ENCODE results near the gene ACKR1.
A peak's percentile ranks its signal among the peaks of the same experiment; 100 is the strongest.

Gene ACKR1

DNA sequence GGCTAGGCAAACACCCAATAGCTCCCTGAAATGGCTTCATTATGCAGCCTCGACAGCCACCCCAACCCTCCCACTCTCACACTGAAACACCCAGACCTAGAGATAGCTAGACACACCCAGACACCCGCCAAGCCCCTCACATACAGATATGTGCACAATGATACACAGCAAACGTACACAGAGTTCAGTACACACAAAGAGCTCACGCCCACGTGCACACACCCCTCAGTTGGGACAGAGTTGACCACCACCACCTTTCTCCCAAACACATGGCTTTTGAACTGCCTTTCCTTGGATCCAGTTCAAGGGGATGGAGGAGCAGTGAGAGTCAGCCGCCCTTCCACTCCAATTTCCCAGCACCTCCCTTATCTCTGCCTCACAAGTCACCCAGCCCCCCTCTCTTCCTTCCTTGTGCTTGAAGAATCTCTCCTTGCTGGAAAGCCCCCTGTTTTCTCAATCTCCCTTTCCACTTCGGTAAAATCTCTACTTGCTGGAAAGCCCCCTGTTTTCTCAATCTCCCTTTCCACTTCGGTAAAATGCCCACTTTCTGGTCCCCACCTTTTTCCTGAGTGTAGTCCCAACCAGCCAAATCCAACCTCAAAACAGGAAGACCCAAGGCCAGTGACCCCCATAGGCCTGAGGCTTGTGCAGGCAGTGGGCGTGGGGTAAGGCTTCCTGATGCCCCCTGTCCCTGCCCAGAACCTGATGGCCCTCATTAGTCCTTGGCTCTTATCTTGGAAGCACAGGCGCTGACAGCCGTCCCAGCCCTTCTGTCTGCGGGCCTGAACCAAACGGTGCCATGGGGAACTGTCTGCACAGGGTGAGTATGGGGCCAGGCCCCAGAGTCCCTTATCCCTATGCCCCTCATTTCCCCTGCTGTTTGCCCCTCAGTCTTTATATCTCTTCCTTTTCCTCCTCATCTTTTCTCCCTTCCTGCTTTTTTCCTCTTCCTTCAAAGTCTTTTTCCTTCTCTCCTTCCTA, at the start of gene ACKR1:
ACKR1 (plus strand) TSS at position 715 of the 981 bp plus-strand sequence; CDS start at position 800, 85 bp downstream.
- Mint-ChIP-seq H3K4me3 (no peak within 1 kb of the TSS), H3K9me3 (no peaks in the 10 kb centered on the region), H3K4me1 (peaks cover 30% of the 10 kb centered on the region), H3K27ac (no peak within 1 kb of the TSS), H3K36me3 (no peaks in the 10 kb centered on the region), H3K27me3 (peaks cover 94% of the 10 kb centered on the region)
- ATAC-seq = no peak

DNA sequence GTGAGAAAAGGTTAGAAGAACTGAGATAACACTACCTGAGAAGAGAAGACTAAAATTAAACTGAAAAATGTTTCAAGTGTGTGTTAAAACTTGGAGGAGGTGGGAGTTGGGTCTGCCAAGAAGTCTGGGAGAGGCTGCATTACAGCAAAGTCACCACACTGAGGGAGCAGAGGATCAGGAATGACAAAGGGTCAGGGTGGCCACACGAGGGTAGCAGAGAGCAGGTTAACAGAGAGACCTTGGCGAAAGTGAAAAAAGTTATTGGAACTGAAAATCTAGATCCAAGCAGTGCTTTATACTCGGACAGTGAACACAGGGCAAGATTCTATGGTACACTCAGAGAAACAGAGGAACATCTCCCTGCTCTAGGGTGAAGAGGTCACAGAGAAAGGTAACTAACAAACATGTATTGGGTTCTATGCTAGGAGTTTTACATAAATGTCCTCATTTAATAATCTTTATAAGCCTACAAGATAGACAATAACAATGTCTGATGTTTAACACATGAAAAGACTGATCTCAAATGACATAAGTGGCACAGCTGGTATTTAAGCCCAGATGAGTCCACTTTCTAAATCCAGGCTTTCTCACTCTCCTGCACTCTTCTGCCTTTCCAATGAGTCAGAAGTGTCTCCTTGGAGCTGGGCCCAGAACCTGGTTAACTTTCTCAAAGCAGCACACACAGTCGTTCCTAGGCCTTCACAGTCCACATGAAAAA, 43.5 kb upstream of the ACKR1 start:
- peaks cover 15% of the 10 kb centered on the region for H3K4me1 Mint-ChIP-seq
- H3K4me3 Mint-ChIP-seq = no peak overlapping the region
- peaks cover 16% of the 10 kb centered on the region for H3K36me3 Mint-ChIP-seq
- no peaks in the 10 kb centered on the region for H3K27me3 Mint-ChIP-seq
- H3K9me3 Mint-ChIP-seq = no peaks in the 10 kb centered on the region
- no peak overlapping the region for H3K27ac Mint-ChIP-seq
- ATAC-seq = peak; percentile 89

GRCh38 chr1:159161719-159162026, 43.0 kb upstream of the ACKR1 start:
- Mint-ChIP-seq H3K36me3 (peaks cover 16% of the 10 kb centered on the region), H3K27ac (no peak overlapping the region), H3K4me3 (no peak overlapping the region), H3K4me1 (peaks cover 15% of the 10 kb centered on the region), H3K9me3 (no peaks in the 10 kb centered on the region), H3K27me3 (no peaks in the 10 kb centered on the region)
- no peak for ATAC-seq

DNA sequence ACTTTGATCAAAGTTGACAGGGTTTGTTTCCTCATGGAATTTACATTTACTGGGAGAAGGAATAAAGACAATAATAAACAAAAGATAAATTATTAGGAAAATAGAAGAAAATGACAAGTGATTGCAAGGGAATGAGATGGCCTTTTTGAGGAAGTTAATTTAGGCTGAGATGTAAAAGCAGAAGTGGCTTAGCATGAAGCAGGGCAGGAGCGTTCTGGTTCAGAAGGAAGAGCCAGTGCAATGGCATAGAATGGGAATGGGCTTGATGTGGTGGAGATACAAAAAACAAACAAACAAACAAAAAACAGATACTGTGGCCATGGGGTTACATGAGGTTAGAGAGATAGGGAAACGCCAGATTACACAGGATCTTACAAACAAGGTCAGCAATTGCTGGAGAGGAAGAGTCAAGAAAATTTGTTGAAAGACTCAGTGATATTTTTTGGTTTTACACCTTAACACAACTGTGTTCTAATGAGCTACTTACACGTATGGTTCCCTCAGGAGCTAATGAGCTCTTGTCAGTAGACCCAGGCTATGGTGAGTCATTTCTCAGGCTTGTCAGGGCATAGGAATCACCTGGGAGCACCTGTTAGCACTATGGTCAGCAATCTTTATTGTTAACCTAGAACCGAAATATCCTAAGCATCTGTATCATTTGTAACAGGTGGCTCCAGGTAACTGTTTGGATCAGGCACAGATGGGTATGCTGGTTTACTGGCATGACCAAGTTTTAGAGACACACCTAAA, 42.0 kb upstream of the ACKR1 start:
- Mint-ChIP-seq H3K27me3 (no peaks in the 10 kb centered on the region), H3K27ac (no peak overlapping the region), H3K4me3 (no peak overlapping the region), H3K36me3 (peaks cover 10% of the 10 kb centered on the region), H3K9me3 (no peaks in the 10 kb centered on the region), H3K4me1 (peaks cover 15% of the 10 kb centered on the region)
- no peak for ATAC-seq

DNA sequence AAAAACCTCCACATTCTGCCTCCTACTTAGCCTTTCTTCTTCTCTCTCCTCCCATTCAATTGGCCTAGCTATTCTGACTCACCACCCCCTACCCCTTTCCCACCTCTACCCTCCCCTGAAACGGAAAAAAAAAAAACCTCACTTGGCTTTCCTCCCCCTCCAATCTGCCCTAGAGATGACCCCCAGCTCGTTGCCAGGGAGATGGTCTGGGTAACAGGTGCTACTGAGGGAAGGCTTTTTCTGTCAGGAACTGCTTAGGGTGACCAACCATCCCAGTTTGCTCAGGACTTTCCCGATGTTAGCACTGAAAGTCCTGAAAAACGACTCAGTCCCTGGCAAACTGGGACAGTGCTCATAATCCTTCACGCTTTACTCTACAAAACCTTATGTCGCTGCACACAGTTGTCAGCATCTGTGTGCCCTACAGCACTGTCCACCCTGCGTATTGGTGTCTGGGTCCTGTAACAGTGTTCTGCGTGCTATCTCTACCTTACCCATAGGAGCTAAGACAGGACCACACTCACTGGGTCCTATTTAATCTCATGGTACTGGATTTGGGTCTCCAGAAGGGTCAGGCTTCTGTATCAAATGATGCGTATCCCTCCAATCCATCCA, 41.0 kb upstream of the ACKR1 start:
- Mint-ChIP-seq H3K36me3 (peaks cover 6% of the 10 kb centered on the region), H3K27me3 (no peaks in the 10 kb centered on the region), H3K9me3 (no peaks in the 10 kb centered on the region), H3K4me3 (no peak overlapping the region), H3K4me1 (peaks cover 15% of the 10 kb centered on the region), H3K27ac (no peak overlapping the region)
- no peak for ATAC-seq

- no peaks in the 10 kb centered on the region for H3K9me3 Mint-ChIP-seq
- peaks cover 6% of the 10 kb centered on the region for H3K36me3 Mint-ChIP-seq
- H3K27ac Mint-ChIP-seq = no peak overlapping the region
- no peak for ATAC-seq
- H3K4me1 Mint-ChIP-seq = peaks cover 19% of the 10 kb centered on the region
- peaks cover 28% of the 10 kb centered on the region for H3K27me3 Mint-ChIP-seq
- H3K4me3 Mint-ChIP-seq = no peak overlapping the region
These were observed 36.6 kb upstream of the ACKR1 start for GRCh38 chr1:159168043-159168442.

DNA sequence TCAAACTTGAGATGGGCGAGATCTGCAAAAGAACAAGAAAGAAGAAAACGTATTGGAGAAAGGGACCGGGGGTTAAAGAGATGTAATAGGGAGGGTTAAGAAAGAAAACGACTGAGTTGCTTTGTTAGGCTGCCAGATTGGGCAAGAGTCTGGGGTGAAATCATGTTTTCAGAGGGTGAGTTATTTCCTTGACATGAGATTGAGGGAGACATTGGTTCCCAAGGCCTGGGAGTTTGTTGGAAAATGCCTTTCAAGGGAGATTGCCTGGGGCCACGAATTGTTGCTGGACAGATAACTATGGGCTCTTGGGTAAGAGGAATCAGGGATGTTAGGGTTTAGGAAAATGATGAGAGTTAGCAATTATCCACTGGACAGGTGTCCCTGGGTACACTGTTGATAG, 34.0 kb upstream of the ACKR1 start:
- Mint-ChIP-seq H3K4me1 (peaks cover 26% of the 10 kb centered on the region), H3K9me3 (no peaks in the 10 kb centered on the region), H3K27me3 (peaks cover 37% of the 10 kb centered on the region), H3K27ac (no peak overlapping the region), H3K36me3 (no peaks in the 10 kb centered on the region), H3K4me3 (peak overlapping the region; percentile 25)
- no peak for ATAC-seq

GRCh38 chr1:159171254-159171687, 33.4 kb upstream of the ACKR1 start, which contains the start of gene CADM3:
Gene CADM3 (plus strand): TSS chr1:159171615. CDS start chr1:159171766, 151 bp downstream.
- Mint-ChIP-seq H3K4me1 (peaks cover 26% of the 10 kb centered on the region), H3K27ac (no peak within 1 kb of the TSS), H3K27me3 (peaks cover 37% of the 10 kb centered on the region), H3K36me3 (no peaks in the 10 kb centered on the region), H3K4me3 (peak within 1 kb of the TSS; percentile 69), H3K9me3 (no peaks in the 10 kb centered on the region)
- no peak for ATAC-seq

DNA sequence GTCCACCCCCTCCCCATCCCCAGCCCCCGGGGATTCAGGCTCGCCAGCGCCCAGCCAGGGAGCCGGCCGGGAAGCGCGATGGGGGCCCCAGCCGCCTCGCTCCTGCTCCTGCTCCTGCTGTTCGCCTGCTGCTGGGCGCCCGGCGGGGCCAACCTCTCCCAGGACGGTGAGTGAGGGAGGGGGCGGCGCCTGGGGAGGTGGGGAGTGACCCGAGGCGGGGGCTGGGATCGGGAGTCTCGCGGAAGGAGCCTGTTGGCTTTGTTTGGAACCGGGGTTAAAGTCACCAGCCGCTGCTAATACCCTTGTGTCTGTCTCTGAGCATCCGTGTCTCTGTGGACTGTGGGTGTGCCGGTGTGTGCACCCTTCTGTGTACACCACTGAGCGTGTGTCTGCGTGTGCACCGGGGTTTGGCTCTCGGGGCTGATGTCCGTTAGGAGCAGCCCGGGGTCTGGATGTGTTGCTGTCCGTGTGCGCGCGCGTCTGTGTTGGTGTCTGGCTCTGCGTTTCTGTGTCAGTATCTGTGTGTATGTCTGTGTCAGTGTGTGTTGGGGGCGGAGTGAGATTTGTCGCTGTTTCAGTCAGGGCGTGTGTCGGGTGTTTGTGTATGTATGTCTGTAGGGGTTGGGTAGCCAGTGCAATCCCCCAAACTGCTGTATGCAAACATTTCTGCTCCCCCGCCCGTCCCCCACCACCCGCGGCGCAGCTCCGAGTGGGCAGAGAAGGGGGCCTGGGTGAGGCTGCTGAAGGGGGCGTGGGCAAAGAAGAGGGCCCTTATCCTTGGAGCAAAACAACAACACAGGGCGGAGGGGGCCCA, 32.8 kb upstream of the ACKR1 start:
- ATAC-seq = peak; percentile 60
- Mint-ChIP-seq H3K9me3 (no peaks in the 10 kb centered on the region), H3K36me3 (no peaks in the 10 kb centered on the region), H3K4me1 (peaks cover 26% of the 10 kb centered on the region), H3K27ac (no peak overlapping the region), H3K27me3 (peaks cover 37% of the 10 kb centered on the region), H3K4me3 (peak overlapping the region; percentile 69)

- H3K27ac Mint-ChIP-seq = no peak overlapping the region
- H3K9me3 Mint-ChIP-seq = no peaks in the 10 kb centered on the region
- H3K4me3 Mint-ChIP-seq = peak overlapping the region; percentile 45
These were observed 31.9 kb upstream of the ACKR1 start for GRCh38 chr1:159172614-159173291.

DNA sequence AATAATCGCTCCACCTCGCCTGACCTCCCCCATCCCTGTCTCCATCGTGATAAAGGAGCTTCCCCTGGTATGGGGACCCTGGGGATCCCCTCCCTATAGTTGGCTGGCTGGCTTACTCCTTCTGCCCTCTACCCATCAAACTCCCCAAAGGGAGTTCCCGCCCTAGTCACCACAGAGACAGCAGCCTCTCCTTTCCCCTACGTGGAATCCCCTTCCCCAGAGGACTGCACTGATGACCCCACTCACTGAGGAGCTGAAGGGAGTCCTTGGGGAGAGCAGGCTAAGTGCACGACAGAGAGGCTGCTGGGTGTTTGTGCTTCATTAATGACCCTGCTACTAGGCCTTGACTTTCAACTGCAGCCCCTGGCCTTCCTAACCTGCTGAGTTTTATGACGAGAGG, 31.4 kb upstream of the ACKR1 start:
- peaks cover 26% of the 10 kb centered on the region for H3K4me1 Mint-ChIP-seq
- H3K27me3 Mint-ChIP-seq = peaks cover 37% of the 10 kb centered on the region
- no peak overlapping the region for H3K4me3 Mint-ChIP-seq
- H3K36me3 Mint-ChIP-seq = no peaks in the 10 kb centered on the region
- H3K27ac Mint-ChIP-seq = no peak overlapping the region
- peak; percentile 20 for ATAC-seq
- no peaks in the 10 kb centered on the region for H3K9me3 Mint-ChIP-seq

More at GRCh38 chr1:159172614-159173291, 31.9 kb upstream of the ACKR1 start:
- Mint-ChIP-seq H3K36me3 (no peaks in the 10 kb centered on the region), H3K4me1 (peaks cover 26% of the 10 kb centered on the region), H3K27me3 (peaks cover 37% of the 10 kb centered on the region)
- peak; percentile 20 for ATAC-seq

GRCh38 chr1:159175571-159175970, 29.1 kb upstream of the ACKR1 start:
- no peak for ATAC-seq
- Mint-ChIP-seq H3K9me3 (no peaks in the 10 kb centered on the region), H3K4me1 (peaks cover 25% of the 10 kb centered on the region), H3K36me3 (no peaks in the 10 kb centered on the region), H3K27me3 (peaks cover 31% of the 10 kb centered on the region), H3K27ac (no peak overlapping the region), H3K4me3 (no peak overlapping the region)

DNA sequence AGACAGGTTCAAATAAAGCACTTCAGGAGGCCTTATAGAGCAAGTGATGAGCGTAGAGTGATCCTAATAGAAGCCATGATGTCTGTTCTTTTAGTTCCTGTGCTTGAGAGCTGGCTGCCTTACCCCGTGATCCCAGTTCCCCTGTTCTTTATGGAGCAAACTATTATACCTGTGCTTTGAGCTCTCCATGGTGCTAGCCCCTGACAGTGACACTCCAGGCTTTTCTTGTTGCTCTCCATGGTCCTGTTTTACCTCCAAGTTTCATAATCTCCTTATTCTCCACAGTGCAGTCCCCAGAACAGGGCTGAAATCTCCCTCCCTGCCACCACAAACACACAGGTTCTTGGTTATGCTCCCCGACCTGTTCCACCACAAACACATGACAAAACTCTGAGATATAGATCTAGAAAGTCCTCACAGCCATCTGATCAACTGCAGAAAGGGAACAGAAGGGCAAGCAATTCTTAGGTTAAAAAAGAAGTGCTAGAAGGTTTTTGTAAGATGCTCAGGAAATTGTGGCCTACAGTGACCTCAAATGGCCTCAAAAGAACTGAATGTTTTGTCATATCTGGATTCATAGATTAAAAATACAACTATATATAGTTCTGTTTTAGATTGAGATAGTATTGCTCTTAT, 27.3 kb upstream of the ACKR1 start:
- Mint-ChIP-seq H3K36me3 (no peaks in the 10 kb centered on the region), H3K27me3 (peaks cover 16% of the 10 kb centered on the region), H3K27ac (no peak overlapping the region), H3K9me3 (no peaks in the 10 kb centered on the region), H3K4me1 (peaks cover 13% of the 10 kb centered on the region), H3K4me3 (no peak overlapping the region)
- no peak for ATAC-seq

Measured in stimulated activated memory B cell treated with anti-CD40 and anti-IgM and Interleukin-4, amounts not matched to agents 10 μg/mL and 1 μg/mL and 100 μg/mL, for 72 hours (primary cell).